Kidney (tissue), 14 donors: ENCODE data around the gene RSU1. TPM values are rescaled to one million over a fixed set of nuclear protein-coding genes. Genes with fewer than 3 reads are reported as not detected.

Source experiments
- DNase-seq, 5 donors: peaks; one replicate each; pipeline ENCODE4 v3.0.0-alpha.2; 2013 to 2020
- FAIRE-seq: peaks from 2 replicates; lab custom pipeline; 2012; peaks lifted over from hg19 to GRCh38; lab: Jason Lieb, UNC
- H3K27ac ChIP-seq, 2 donors: one replicate each; pipeline ENCODE4 v1.7.0; 2013; ENCODE audit warnings: low read depth in 2 of 2, low read length in 2 of 2, inconsistent platforms in 1 of 2
- H3K27me3 ChIP-seq: one replicate; pipeline ENCODE4 v1.7.1; 2013; ENCODE audit warnings: low read length, inconsistent platforms; ENCODE audit not compliant: control insufficient read depth, insufficient read depth
- H3K36me3 ChIP-seq, 3 donors: one replicate each; pipeline versions ENCODE4 v1.7.0 to v1.7.1; 2013; ENCODE audit warnings: low read length in 3 of 3, control low read depth in 1 of 3, inconsistent platforms in 1 of 3; ENCODE audit not compliant: insufficient read depth in 3 of 3, control insufficient read depth in 2 of 3
- H3K4me1 ChIP-seq, 3 donors: one replicate each; pipeline versions ENCODE4 v1.7.0 to v1.7.1; 2013; ENCODE audit warnings: low read length in 3 of 3, inconsistent platforms in 1 of 3, low read depth in 1 of 3; ENCODE audit not compliant: control insufficient read depth in 2 of 3, insufficient read depth in 2 of 3
- H3K4me3 ChIP-seq, 3 donors: one replicate each; pipeline versions ENCODE4 v1.7.0 to v1.8.1; 2013; ENCODE audit warnings: low read length in 3 of 3, control low read depth in 1 of 3, inconsistent platforms in 1 of 3
- H3K9ac ChIP-seq, 3 donors: one replicate each; pipeline versions ENCODE4 v1.7.0 to v1.7.1; 2013; ENCODE audit warnings: low read length in 3 of 3, control low read depth in 1 of 3, inconsistent platforms in 1 of 3
- H3K9me3 ChIP-seq, 3 donors: one replicate each; pipeline versions ENCODE4 v1.7.0 to v1.7.1; 2013; ENCODE audit warnings: low read length in 3 of 3, control low read depth in 1 of 3, inconsistent platforms in 1 of 3; ENCODE audit not compliant: control insufficient read depth in 2 of 3, insufficient read depth in 1 of 3
- intact Hi-C: fragments of 100-400 bp; cut with DNase I; formaldehyde crosslinking; loops from one replicate; pipeline ENCODE4 v1.11.1; 2022
- polyA plus RNA-seq: library from polyadenylated mRNA; stranded (reverse); fragments of 350-450 nt; fragmentation: Illumina TruSeq; extraction: RNeasy Lipid Tissue Mini Kit (QIAGEN cat#74804); gene quantifications from one replicate; pipeline ENCODE4 v1.2.3, GENCODE V29; 2014; ENCODE audit warnings: low read depth, low replicate concordance; ENCODE audit not compliant: insufficient read depth
- total RNA-seq: library from RNA; stranded (reverse); fragmentation: NEBNext Ultra II Directional; extraction: Animal tissue kit (Norgen Biotek cat#: 25700); gene quantifications from one replicate; pipeline ENCODE4 v1.2.1, GENCODE V29; 2021
- TF ChIP-seq, protein P1 (sequence below): IDR thresholded peaks from 3 replicates; pipeline ENCODE4 v1.5.1; 2012; ENCODE audit warnings: mild to moderate bottlenecking, moderate library complexity, borderline replicate concordance; ENCODE audit not compliant: insufficient read depth; ENCODE audit errors: extremely low read depth
- donor health status: control.
- donor health status: control.
- donor health status: control.
- donor health status: control.
- donor health status: control.
- donor health status: DM: yes; HTN: yes; CAD: no.
- donor health status: Normal renal cell carcinoma (clear cell type).

Gene RSU1
- total and polyA plus RNA-seq, 2 donors from 2014 or later: 44.6 to 72.4 TPM

- no peaks in the 10 kb centered on the region for H3K9me3 ChIP-seq
- no peak for DNase-seq
- H3K4me3 ChIP-seq: no peak overlapping the region
- no peaks in the 10 kb centered on the region for H3K36me3 ChIP-seq
- no peaks in the 10 kb centered on the region for H3K27me3 ChIP-seq
- FAIRE-seq: no peak
- TF ChIP-seq, protein P1, sequence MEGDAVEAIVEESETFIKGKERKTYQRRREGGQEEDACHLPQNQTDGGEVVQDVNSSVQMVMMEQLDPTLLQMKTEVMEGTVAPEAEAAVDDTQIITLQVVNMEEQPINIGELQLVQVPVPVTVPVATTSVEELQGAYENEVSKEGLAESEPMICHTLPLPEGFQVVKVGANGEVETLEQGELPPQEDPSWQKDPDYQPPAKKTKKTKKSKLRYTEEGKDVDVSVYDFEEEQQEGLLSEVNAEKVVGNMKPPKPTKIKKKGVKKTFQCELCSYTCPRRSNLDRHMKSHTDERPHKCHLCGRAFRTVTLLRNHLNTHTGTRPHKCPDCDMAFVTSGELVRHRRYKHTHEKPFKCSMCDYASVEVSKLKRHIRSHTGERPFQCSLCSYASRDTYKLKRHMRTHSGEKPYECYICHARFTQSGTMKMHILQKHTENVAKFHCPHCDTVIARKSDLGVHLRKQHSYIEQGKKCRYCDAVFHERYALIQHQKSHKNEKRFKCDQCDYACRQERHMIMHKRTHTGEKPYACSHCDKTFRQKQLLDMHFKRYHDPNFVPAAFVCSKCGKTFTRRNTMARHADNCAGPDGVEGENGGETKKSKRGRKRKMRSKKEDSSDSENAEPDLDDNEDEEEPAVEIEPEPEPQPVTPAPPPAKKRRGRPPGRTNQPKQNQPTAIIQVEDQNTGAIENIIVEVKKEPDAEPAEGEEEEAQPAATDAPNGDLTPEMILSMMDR: no peak
- intact Hi-C loops: no loop called here
- H3K9ac ChIP-seq: no peak overlapping the region
- no peaks in the 10 kb centered on the region for H3K4me1 ChIP-seq
- H3K27ac ChIP-seq: no peak overlapping the region
Observed at GRCh38 chr10:16727666-16728065, 89.6 kb downstream of the RSU1 start.

DNA sequence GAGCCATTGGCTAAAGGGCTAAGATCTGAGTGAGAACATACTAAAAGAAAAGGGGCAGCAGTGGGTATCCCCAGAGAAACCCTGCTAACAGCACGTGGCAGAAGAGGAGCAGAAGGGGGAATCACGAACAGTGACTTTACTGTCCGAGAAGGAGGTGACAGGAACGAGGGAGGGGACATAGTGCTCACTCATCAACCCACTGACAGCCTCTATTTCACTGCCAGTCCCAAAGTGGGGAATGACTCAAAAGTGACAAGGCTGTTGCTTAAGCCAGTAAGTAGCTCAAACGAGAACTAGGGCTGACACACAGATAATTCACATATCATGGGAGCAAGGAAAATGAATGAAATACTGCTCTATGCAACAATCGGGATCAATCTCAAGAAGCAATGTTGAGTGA, 92.7 kb downstream of the RSU1 start:
- Histone ChIP-seq H3K9me3 (no peaks in the 10 kb centered on the region), H3K27ac (no peak overlapping the region), H3K36me3 (peaks cover 0 to 4% (median 0%) of the 10 kb centered on the region in 3 donors), H3K4me1 (no peaks in the 10 kb centered on the region), H3K4me3 (no peak overlapping the region), H3K9ac (no peak overlapping the region), H3K27me3 (no peaks in the 10 kb centered on the region)
- FAIRE-seq (no peak), DNase-seq (no peak)
- TF ChIP-seq, protein P1: no peak
- intact Hi-C loops: no loop called here

DNA sequence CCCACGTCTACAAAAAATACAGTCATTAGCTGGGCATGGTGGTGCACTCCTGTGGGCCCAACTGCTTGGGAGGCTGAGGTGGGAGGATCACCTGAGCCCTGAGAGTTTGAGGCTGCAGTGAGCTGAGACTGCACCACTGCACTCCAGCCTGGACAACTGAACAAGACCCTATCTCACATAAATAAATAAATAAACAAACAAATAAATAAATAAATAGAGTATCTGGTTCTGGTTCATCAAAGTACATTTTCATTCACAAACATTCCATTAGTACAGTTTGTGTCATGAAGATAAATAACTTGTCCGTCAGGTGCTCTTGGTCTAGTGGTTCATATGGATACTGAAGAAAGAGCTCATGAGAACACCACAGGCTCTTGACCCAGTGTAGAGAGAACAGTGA, 96.4 kb downstream of the RSU1 start:
- FAIRE-seq: no peak
- no peaks in the 10 kb centered on the region for H3K4me1 ChIP-seq
- no peak for DNase-seq

More for the DNA sequence above, 96.4 kb downstream of the RSU1 start:
- no peak overlapping the region for H3K4me3 ChIP-seq
- peaks cover 0 to 4% (median 0%) of the 10 kb centered on the region in 3 donors for H3K36me3 ChIP-seq
- H3K9me3 ChIP-seq: no peaks in the 10 kb centered on the region
- H3K9ac ChIP-seq: no peak overlapping the region
- H3K27me3 ChIP-seq: no peaks in the 10 kb centered on the region
- intact Hi-C loops: no loop called here
- no peak overlapping the region for H3K27ac ChIP-seq
- TF ChIP-seq, protein P1: no peak
